ENCODE data around the gene SPTY2D1.

DNA sequence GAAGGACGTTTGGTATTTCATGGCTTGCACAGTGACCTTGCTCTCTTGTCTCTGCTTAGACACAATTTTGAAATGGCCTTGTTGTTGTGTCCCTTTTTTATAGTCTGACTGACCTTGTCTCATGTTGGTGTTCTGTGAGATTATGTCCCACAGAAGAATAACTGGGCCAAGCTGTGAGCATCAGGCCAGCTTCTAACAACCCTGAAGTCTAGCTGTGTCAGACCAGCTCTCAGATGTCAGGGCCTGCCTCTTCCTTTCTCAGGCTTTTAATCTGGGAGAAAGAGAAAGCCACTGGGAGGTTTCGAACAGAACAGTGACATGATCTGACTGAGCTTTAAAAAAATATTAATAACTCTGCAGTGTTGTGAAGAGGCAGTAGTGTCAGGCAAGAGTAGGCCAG is 43.6 kb downstream of the SPTY2D1 start:
- TF ChIP-seq, protein P1, sequence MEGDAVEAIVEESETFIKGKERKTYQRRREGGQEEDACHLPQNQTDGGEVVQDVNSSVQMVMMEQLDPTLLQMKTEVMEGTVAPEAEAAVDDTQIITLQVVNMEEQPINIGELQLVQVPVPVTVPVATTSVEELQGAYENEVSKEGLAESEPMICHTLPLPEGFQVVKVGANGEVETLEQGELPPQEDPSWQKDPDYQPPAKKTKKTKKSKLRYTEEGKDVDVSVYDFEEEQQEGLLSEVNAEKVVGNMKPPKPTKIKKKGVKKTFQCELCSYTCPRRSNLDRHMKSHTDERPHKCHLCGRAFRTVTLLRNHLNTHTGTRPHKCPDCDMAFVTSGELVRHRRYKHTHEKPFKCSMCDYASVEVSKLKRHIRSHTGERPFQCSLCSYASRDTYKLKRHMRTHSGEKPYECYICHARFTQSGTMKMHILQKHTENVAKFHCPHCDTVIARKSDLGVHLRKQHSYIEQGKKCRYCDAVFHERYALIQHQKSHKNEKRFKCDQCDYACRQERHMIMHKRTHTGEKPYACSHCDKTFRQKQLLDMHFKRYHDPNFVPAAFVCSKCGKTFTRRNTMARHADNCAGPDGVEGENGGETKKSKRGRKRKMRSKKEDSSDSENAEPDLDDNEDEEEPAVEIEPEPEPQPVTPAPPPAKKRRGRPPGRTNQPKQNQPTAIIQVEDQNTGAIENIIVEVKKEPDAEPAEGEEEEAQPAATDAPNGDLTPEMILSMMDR (IDR thresholded peaks at IDR 0.05; ENCODE audit: poor library complexity), result no peak
- TF ChIP-seq EZH2 (IDR thresholded peaks at IDR 0.05; ENCODE audit: borderline replicate concordance) (no peak), EZH2phosphoT487 (IDR thresholded peaks at IDR 0.05; ENCODE audit: low read depth, severe bottlenecking, unreplicated experiment) (no peak)

Data from hepatocyte (in vitro differentiated cells).